HG03432 (cell line): Measurements from ENCODE around the gene RNF7.
"Not testable (repeated sequence)": the region's sequence is repeated elsewhere in the genome, so short reads cannot be mapped to it uniquely, and the experiment has no call there.

Experiments used
- ATAC-seq: cut with Tn5 transposase; IDR thresholded peaks from one replicate; pipeline ENCODE4 v1.9.1; 2021; ENCODE audit warnings: mild to moderate bottlenecking, moderate library complexity; ENCODE audit not compliant: unreplicated experiment

RNF7 gene

GRCh38 chr3:141735176-141735575, 2.9 kb upstream of the RNF7 start:
- ATAC-seq, result no peak

- ATAC-seq, result no peak
These were observed 2.2 kb upstream of the RNF7 start for GRCh38 chr3:141735770-141736465.

- ATAC-seq, result no peak
These were observed 1.0 kb upstream of the RNF7 start for GRCh38 chr3:141737093-141737492.

GRCh38 chr3:141737678-141738021, 448 bp upstream of the RNF7 start:
- ATAC-seq, result no peak

GRCh38 chr3:141738891-141739363, 829 bp downstream of the RNF7 start:
- ATAC-seq, result no peak

- ATAC-seq, result no peak
These were observed 1.6 kb downstream of the RNF7 start for GRCh38 chr3:141739731-141740130.

- ATAC-seq, result no peak
These were observed 2.3 kb downstream of the RNF7 start for GRCh38 chr3:141740349-141740748.

- no peak for ATAC-seq
These were observed 5.2 kb downstream of the RNF7 start for GRCh38 chr3:141743305-141743704.

- ATAC-seq, result no peak
These were observed 8.9 kb downstream of the RNF7 start for GRCh38 chr3:141746962-141747361.

GRCh38 chr3:141753399-141753798, 15.3 kb downstream of the RNF7 start:
- no peak for ATAC-seq

- no peak for ATAC-seq
These were observed 15.9 kb downstream of the RNF7 start for GRCh38 chr3:141754032-141754431.

- ATAC-seq, result not testable (repeated sequence)
These were observed 24.5 kb downstream of the RNF7 start for GRCh38 chr3:141762552-141762951.

GRCh38 chr3:141763088-141763750, 25.1 kb downstream of the RNF7 start, which contains the start of gene GRK7:
Gene GRK7, plus strand, starts transcription at chr3:141763408. Its CDS starts 14,877 bp downstream, at chr3:141778285.
- no peak for ATAC-seq

GRCh38 chr3:141764045-141764444, 25.9 kb downstream of the RNF7 start:
- no peak for ATAC-seq

GRCh38 chr3:141764465-141764864, 26.4 kb downstream of the RNF7 start:
- ATAC-seq, result no peak

GRCh38 chr3:141764986-141765385, 26.9 kb downstream of the RNF7 start:
- ATAC-seq, result no peak

- no peak for ATAC-seq
These were observed 29.0 kb downstream of the RNF7 start for GRCh38 chr3:141767066-141767465.

- ATAC-seq, result no peak
These were observed 31.3 kb downstream of the RNF7 start for GRCh38 chr3:141769221-141769894.

GRCh38 chr3:141773676-141774075, 35.6 kb downstream of the RNF7 start:
- ATAC-seq, result no peak

- ATAC-seq, result no peak
These were observed 38.3 kb downstream of the RNF7 start for GRCh38 chr3:141776376-141776775.

- no peak for ATAC-seq
These were observed 38.8 kb downstream of the RNF7 start for GRCh38 chr3:141776885-141777284.
